Activated effector memory CD4-positive, alpha-beta T cell treated with anti-CD3 and anti-CD28 coated beads, Interleukin-2, amount 50 U/mL, for 16 hours (primary cell): ENCODE measurements around the gene RALGAPA2.

Experiments
- DNase-seq: peaks from one replicate; pipeline ENCODE4 v3.0.0-alpha.2; 2020

The RALGAPA2 gene

GRCh38 chr20:20423117-20423516 is 289.3 kb downstream of the RALGAPA2 start:
- DNase-seq, result no peak

GRCh38 chr20:20417876-20418676 is 294.4 kb downstream of the RALGAPA2 start:
- no peak for DNase-seq

GRCh38 chr20:20415321-20415720 is 297.1 kb downstream of the RALGAPA2 start:
- no peak for DNase-seq

- no peak for DNase-seq
Observed at GRCh38 chr20:20414640-20415220, 297.7 kb downstream of the RALGAPA2 start.

GRCh38 chr20:20413810-20414281 is 298.6 kb downstream of the RALGAPA2 start:
- no peak for DNase-seq

- no peak for DNase-seq
Observed at GRCh38 chr20:20412750-20413149, 299.7 kb downstream of the RALGAPA2 start.

GRCh38 chr20:20411836-20412235 is 300.6 kb downstream of the RALGAPA2 start:
- DNase-seq, result no peak

- DNase-seq, result no peak
Observed at GRCh38 chr20:20411402-20411801, 301.0 kb downstream of the RALGAPA2 start.

- no peak for DNase-seq
Observed at GRCh38 chr20:20410678-20411077, 301.8 kb downstream of the RALGAPA2 start.

GRCh38 chr20:20409331-20409730 is 303.1 kb downstream of the RALGAPA2 start:
- no peak for DNase-seq

- DNase-seq, result no peak
Observed at GRCh38 chr20:20407891-20408805, 304.3 kb downstream of the RALGAPA2 start.

- DNase-seq, result no peak
Observed at GRCh38 chr20:20406306-20406705, 306.1 kb downstream of the RALGAPA2 start.

- no peak for DNase-seq
Observed at GRCh38 chr20:20405623-20406022, 306.8 kb downstream of the RALGAPA2 start.

GRCh38 chr20:20404633-20405032 is 307.8 kb downstream of the RALGAPA2 start:
- no peak for DNase-seq

GRCh38 chr20:20401991-20402390 is 310.5 kb downstream of the RALGAPA2 start:
- no peak for DNase-seq

GRCh38 chr20:20399531-20400500 is 312.6 kb downstream of the RALGAPA2 start:
- DNase-seq, result no peak

- no peak for DNase-seq
Observed at GRCh38 chr20:20398123-20398522, 314.3 kb downstream of the RALGAPA2 start.

GRCh38 chr20:20396794-20397193 is 315.6 kb downstream of the RALGAPA2 start:
- no peak for DNase-seq

- DNase-seq, result no peak
Observed at GRCh38 chr20:20395903-20396568, 316.4 kb downstream of the RALGAPA2 start.

GRCh38 chr20:20395087-20395486 is 317.4 kb downstream of the RALGAPA2 start:
- DNase-seq, result no peak
